Measurements from ENCODE around the gene KLHDC3. TPM values are rescaled to one million over a fixed set of nuclear protein-coding genes. Genes with fewer than 3 reads are reported as not detected.
A peak's percentile ranks its signal among the peaks of the same experiment; 100 is the strongest.

Gene KLHDC3
- total and polyA plus RNA-seq, 2 of the 13 experiments (the other 11 are each of a cell fraction or from before 2014, with no cell fraction given) = 78.3 to 91.5 TPM

DNA sequence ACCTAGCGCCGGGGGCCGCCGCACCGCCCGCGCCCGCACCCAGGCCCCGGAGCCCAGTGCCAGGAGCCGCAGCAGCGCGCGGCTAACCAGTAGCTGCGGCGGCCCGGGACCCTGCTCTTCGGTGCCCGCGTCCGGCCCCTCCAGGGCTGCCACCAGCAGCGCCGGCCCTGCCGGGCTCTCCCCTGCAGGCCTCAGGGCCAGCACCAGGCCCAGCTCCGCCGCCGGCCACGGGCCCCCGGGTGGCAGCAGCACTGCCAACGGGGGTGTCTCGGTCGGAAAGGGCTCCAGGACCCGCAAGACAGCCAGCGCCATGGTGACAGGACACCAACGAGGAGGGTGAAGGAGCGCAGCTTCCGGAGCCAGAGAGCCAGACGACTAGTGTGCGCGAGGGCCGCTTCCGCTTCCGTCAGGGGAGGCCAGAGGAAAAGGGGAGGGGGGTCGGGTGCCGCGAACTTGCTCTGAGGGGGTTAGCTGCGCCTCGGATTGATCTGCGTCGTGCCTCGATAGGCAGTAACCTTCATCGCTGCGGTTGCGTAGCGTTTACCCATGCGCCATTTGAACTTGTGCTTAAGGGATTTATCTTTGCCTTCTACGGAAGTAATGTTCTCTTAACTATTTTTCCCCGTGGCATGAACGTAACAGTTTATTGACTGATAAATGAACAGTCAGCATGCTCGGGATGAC, 35.1 kb upstream of the KLHDC3 start, which contains the start of gene PEX6 (continued):
- TF ChIP-seq KIAA2018 (CRISPR knock-in tag; IDR thresholded peaks at IDR 0.05; ENCODE audit: borderline replicate concordance) = no peak
- peak; percentile 52 for TF ChIP-seq TEAD3 (CRISPR knock-in tag; optimal IDR thresholded peaks at IDR 0.05; ENCODE audit: borderline replicate concordance)
- TF ChIP-seq KDM2A (CRISPR knock-in tag; IDR thresholded peaks at IDR 0.05; ENCODE audit: borderline replicate concordance, low read depth) = peak; percentile 88
- TF ChIP-seq, protein P1, sequence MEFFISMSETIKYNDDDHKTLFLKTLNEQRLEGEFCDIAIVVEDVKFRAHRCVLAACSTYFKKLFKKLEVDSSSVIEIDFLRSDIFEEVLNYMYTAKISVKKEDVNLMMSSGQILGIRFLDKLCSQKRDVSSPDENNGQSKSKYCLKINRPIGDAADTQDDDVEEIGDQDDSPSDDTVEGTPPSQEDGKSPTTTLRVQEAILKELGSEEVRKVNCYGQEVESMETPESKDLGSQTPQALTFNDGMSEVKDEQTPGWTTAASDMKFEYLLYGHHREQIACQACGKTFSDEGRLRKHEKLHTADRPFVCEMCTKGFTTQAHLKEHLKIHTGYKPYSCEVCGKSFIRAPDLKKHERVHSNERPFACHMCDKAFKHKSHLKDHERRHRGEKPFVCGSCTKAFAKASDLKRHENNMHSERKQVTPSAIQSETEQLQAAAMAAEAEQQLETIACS (CRISPR knock-in tag; IDR thresholded peaks at IDR 0.05) = no peak
- TF ChIP-seq NCOR1 (IDR thresholded peaks at IDR 0.05; ENCODE audit: borderline replicate concordance, low read length) = no peak
- TF ChIP-seq, protein P2, sequence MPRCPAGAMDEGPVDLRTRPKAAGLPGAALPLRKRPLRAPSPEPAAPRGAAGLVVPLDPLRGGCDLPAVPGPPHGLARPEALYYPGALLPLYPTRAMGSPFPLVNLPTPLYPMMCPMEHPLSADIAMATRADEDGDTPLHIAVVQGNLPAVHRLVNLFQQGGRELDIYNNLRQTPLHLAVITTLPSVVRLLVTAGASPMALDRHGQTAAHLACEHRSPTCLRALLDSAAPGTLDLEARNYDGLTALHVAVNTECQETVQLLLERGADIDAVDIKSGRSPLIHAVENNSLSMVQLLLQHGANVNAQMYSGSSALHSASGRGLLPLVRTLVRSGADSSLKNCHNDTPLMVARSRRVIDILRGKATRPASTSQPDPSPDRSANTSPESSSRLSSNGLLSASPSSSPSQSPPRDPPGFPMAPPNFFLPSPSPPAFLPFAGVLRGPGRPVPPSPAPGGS (CRISPR knock-in tag; IDR thresholded peaks at IDR 0.05) = peak; percentile 90
- TF ChIP-seq ZNF839 (CRISPR knock-in tag; IDR thresholded peaks at IDR 0.05; ENCODE audit: borderline replicate concordance) = 0 out of 2 replicates have a peak, but pooled peaks have one; percentile 82
- TF ChIP-seq, protein P3, sequence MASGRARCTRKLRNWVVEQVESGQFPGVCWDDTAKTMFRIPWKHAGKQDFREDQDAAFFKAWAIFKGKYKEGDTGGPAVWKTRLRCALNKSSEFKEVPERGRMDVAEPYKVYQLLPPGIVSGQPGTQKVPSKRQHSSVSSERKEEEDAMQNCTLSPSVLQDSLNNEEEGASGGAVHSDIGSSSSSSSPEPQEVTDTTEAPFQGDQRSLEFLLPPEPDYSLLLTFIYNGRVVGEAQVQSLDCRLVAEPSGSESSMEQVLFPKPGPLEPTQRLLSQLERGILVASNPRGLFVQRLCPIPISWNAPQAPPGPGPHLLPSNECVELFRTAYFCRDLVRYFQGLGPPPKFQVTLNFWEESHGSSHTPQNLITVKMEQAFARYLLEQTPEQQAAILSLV (CRISPR knock-in tag; IDR thresholded peaks at IDR 0.05; ENCODE audit: borderline replicate concordance) = no peak; the same call in 1 of the 2 replicates
- TF ChIP-seq, protein P4, sequence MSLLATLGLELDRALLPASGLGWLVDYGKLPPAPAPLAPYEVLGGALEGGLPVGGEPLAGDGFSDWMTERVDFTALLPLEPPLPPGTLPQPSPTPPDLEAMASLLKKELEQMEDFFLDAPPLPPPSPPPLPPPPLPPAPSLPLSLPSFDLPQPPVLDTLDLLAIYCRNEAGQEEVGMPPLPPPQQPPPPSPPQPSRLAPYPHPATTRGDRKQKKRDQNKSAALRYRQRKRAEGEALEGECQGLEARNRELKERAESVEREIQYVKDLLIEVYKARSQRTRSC (CRISPR knock-in tag; IDR thresholded peaks at IDR 0.05; ENCODE audit: low read depth) = 0 out of 2 replicates have a peak, but pooled peaks have one; percentile 5
- TF ChIP-seq SRSF1 (optimal IDR thresholded peaks at IDR 0.05; ENCODE audit: low read depth, low read length) = peak; percentile 86
- TF ChIP-seq MBD4 (IDR thresholded peaks at IDR 0.05; ENCODE audit: borderline replicate concordance, low read length) = no peak
